Measurements from ENCODE around the gene MRPS16.
A peak's percentile ranks its signal among the peaks of the same experiment; 100 is the strongest.

Gene MRPS16

DNA sequence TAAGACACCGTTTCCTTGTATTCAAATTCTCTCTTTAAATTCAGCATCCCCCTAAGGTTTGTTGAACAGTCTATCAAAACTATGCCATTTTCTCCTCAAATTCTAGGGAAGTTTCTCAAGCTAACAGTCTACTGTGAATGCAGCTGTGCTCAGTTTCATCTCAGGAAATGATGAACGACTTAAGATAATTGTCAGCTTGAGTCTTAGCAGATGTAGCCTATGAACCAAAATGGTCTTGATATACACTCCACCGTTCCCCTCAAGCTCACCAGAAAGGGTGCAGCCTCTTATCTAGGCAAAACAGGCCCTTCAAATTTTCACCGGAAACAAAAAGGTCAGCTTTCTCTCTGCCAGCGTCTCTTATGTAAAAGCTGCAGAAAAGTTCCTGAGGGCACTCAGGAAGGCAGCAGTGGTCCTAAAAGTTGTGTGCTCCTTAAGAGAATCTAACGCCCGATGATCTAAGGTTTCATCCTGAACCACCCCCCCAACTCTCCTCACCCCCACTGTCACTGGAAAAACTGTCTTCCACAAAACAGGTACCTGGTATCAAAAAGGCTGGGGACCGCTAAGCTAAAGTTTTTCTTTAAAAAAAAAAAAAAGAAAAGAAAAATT is 7.5 kb downstream of the MRPS16 start:
- WGBS (ENCODE audit: insufficient coverage), result 16% methylated on average over 4 of the region's 8 CpGs
- Histone ChIP-seq H3K9me3 (ENCODE audit: control extremely low read depth in 1 of 5, control insufficient read depth in 4 of 5, insufficient read depth in 2 of 5, low read depth in 1 of 5, low read length in 4 of 5) (no peaks in the 10 kb centered on the region), H3K4me1 (ENCODE audit: control extremely low read depth in 1 of 4, control insufficient read depth in 4 of 4, insufficient read depth in 4 of 4, low read length in 3 of 4) (peaks cover 28 to 46% (median 39%) of the 10 kb centered on the region in 4 experiments), H3K27me3 (replicated peaks in 2 of 5; ENCODE audit: control insufficient read depth in 4 of 5, insufficient read depth in 5 of 5, low read length in 4 of 5) (no peaks in the 10 kb centered on the region), H3K36me3 (ENCODE audit: control insufficient read depth in 4 of 4, insufficient read depth in 4 of 4, low read length in 3 of 4) (peaks cover 6 to 65% (median 21%) of the 10 kb centered on the region in 4 experiments), H3K4me3 (ENCODE audit: control insufficient read depth in 1 of 7, extremely low read depth in 1 of 7, insufficient read depth in 4 of 7, low read depth in 2 of 7, low read length in 6 of 7) (peak overlapping the region in 5 of 7 experiments; percentile 39 to 97 (median 94)), H3K27ac (ENCODE audit: insufficient read depth in 1 of 2, low read depth in 1 of 2, low read length in 2 of 2, poor library complexity in 1 of 2, severe bottlenecking in 2 of 2) (peak overlapping the region; percentile 37 to 88)
- POLR2A ChIA-PET, result interaction anchor here (0.6 to 0.7 kb wide), 3 partner anchors 54 to 188 kb away, joined by 3 to 4 read pairs (median 3); no protein-coding TSS in a partner anchor
- DNase-seq, result peak; percentile 65 to 91 (median 84)
- CTCF ChIA-PET, result interaction anchor here (1.5 kb wide), 1 partner anchor 9 kb away, joined by 5 read pairs; no protein-coding TSS in a partner anchor

DNA sequence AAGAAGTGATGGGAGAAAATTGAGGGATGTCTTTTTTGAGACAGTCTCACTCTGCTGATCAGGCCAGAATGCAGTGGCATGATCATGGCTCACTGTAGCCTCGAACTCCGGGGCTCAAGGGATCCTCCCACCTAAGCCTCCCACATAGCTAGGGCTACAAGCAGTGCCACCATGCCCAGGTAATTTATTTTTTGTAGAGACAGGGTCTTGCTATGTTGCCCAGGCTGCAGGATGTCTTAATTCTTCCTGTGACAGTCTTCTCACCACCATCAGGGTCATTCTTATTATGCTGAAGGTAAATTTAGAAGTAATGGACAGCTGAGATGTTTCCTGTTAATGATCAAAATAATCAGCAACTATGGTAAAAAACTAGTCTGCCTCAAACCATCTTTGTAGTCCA is 12.5 kb downstream of the MRPS16 start:
- no peaks in the 10 kb centered on the region for H3K27me3 ChIP-seq (replicated peaks in 2 of 5; ENCODE audit: control insufficient read depth in 4 of 5, insufficient read depth in 5 of 5, low read length in 4 of 5)
- no peaks in the 10 kb centered on the region for H3K9me3 ChIP-seq (ENCODE audit: control extremely low read depth in 1 of 5, control insufficient read depth in 4 of 5, insufficient read depth in 2 of 5, low read depth in 1 of 5, low read length in 4 of 5)
- no peak overlapping the region for H3K4me3 ChIP-seq (ENCODE audit: control insufficient read depth in 1 of 7, extremely low read depth in 1 of 7, insufficient read depth in 4 of 7, low read depth in 2 of 7, low read length in 6 of 7)
- H3K36me3 ChIP-seq (ENCODE audit: control insufficient read depth in 4 of 4, insufficient read depth in 4 of 4, low read length in 3 of 4), result peaks cover 17 to 90% (median 36%) of the 10 kb centered on the region in 4 experiments
- 92% methylated on average over 2 of the region's 2 CpGs for WGBS (ENCODE audit: insufficient coverage)
- ChIA-PET CTCF (interaction anchor here (0.9 kb wide), 1 partner anchor 11 kb away, joined by 4 read pairs; no protein-coding TSS in a partner anchor), POLR2A (no interaction called here)
- no peak overlapping the region for H3K27ac ChIP-seq (ENCODE audit: insufficient read depth in 1 of 2, low read depth in 1 of 2, low read length in 2 of 2, poor library complexity in 1 of 2, severe bottlenecking in 2 of 2)
- peaks cover 14 to 19% (median 16%) of the 10 kb centered on the region in 4 experiments for H3K4me1 ChIP-seq (ENCODE audit: control extremely low read depth in 1 of 4, control insufficient read depth in 4 of 4, insufficient read depth in 4 of 4, low read length in 3 of 4)
- no peak for DNase-seq

DNA sequence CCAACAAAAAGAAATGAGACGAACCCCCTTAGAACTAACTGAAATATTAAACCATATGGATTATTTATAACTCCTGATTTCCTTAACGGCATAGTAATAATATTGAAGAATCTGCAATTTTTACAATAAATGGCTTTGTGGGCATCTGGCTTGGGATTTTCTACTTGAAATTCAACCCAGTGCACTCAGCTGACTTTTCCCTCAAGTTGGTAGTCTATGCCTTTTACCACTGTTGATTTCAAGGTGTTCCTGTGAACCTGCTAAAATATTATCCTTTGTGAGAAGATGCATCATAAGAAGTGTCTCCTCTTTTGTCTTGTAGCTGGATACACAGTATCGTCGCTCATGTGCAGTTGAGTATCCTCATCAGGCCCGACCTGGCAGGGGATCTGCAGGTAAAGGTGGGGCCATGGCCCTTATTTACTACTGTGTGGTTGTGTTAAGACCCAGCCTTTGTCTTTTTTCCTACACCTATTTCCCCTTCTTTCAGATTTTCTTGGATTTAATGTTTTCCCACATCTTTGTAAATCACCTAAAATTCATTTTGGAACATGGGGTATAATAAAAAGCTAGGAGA is 13.4 kb downstream of the MRPS16 start:
- 100% methylated on average over 2 of the region's 5 CpGs for WGBS (ENCODE audit: insufficient coverage)

DNA sequence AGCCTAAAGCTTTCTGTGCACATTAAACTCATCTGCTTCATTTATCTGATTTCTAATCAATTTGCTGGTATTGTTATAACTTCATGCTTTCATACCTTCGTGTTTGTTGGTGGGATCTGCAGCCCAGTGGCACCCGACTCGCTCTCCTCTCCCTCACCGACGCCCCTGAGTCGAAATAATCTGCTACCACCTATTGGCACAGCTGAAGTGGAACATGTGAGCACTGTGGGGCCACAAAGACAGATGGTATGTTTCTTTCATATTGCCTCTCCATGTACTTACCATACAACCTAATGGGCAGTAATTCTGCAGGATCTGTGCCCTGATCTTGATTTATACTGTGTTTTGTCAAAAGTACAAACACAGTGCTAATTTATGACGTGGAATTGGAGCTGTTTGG is 17.7 kb downstream of the MRPS16 start:
- CTCF ChIA-PET, result interaction anchor here (1.1 kb wide), 1 partner anchor 12 kb away, joined by 3 read pairs; the partner anchor contains the start of gene DNAJC9

More for the DNA sequence above, 13.4 kb downstream of the MRPS16 start:
- no peak for DNase-seq
- Histone ChIP-seq H3K36me3 (ENCODE audit: control insufficient read depth in 4 of 4, insufficient read depth in 4 of 4, low read length in 3 of 4) (peaks cover 20 to 89% (median 42%) of the 10 kb centered on the region in 4 experiments), H3K9me3 (ENCODE audit: control extremely low read depth in 1 of 5, control insufficient read depth in 4 of 5, insufficient read depth in 2 of 5, low read depth in 1 of 5, low read length in 4 of 5) (no peaks in the 10 kb centered on the region), H3K27ac (ENCODE audit: insufficient read depth in 1 of 2, low read depth in 1 of 2, low read length in 2 of 2, poor library complexity in 1 of 2, severe bottlenecking in 2 of 2) (no peak overlapping the region), H3K27me3 (replicated peaks in 2 of 5; ENCODE audit: control insufficient read depth in 4 of 5, insufficient read depth in 5 of 5, low read length in 4 of 5) (no peaks in the 10 kb centered on the region), H3K4me3 (ENCODE audit: control insufficient read depth in 1 of 7, extremely low read depth in 1 of 7, insufficient read depth in 4 of 7, low read depth in 2 of 7, low read length in 6 of 7) (no peak overlapping the region), H3K4me1 (ENCODE audit: control extremely low read depth in 1 of 4, control insufficient read depth in 4 of 4, insufficient read depth in 4 of 4, low read length in 3 of 4) (peaks cover 6 to 11% (median 10%) of the 10 kb centered on the region in 4 experiments)
- CTCF ChIA-PET, result interaction anchor here (1.0 kb wide), 1 partner anchor 25 kb away, joined by 3 read pairs; no protein-coding TSS in a partner anchor
- POLR2A ChIA-PET, result interaction anchor here (0.6 kb wide), 1 partner anchor 13 kb away, joined by 4 read pairs; the partner anchor contains the start of gene MRPS16

DNA sequence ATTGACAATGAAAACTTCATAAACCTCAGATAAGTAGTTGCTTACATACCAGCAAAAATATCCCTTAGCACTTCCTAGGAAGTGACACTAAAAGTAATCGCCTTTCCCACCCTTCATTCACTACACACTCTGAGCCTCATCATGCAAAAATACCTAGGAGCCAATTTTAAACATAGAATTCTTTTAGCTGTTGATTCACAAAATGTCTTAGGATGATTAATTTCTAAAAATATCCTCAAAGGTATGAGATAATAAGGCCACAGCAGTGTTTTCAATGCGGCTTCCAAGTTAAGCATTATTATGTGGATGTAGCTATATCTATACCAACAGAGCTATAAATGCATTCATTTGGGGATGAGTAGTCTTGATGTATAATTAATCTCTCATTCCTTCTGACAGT is 18.6 kb downstream of the MRPS16 start:
- no peak overlapping the region for H3K4me3 ChIP-seq (ENCODE audit: control insufficient read depth in 1 of 7, extremely low read depth in 1 of 7, insufficient read depth in 4 of 7, low read depth in 2 of 7, low read length in 6 of 7)
- CTCF ChIA-PET, result interaction anchor here (1.1 to 2.0 kb wide), 3 partner anchors 13 to 20 kb away, joined by 3 to 8 read pairs (median 8); partner anchors contain the start of genes DNAJC9 and MRPS16
- H3K36me3 ChIP-seq (ENCODE audit: control insufficient read depth in 4 of 4, insufficient read depth in 4 of 4, low read length in 3 of 4), result peaks cover 12 to 65% (median 33%) of the 10 kb centered on the region in 4 experiments
- no peak overlapping the region for H3K27ac ChIP-seq (ENCODE audit: insufficient read depth in 1 of 2, low read depth in 1 of 2, low read length in 2 of 2, poor library complexity in 1 of 2, severe bottlenecking in 2 of 2)
- WGBS (ENCODE audit: insufficient coverage), result 100% methylated on average over 1 of the region's 2 CpGs
- no peaks in the 10 kb centered on the region for H3K27me3 ChIP-seq (replicated peaks in 2 of 5; ENCODE audit: control insufficient read depth in 4 of 5, insufficient read depth in 5 of 5, low read length in 4 of 5)
- DNase-seq, result no peak
- H3K9me3 ChIP-seq (ENCODE audit: control extremely low read depth in 1 of 5, control insufficient read depth in 4 of 5, insufficient read depth in 2 of 5, low read depth in 1 of 5, low read length in 4 of 5), result no peaks in the 10 kb centered on the region
- peaks cover 0 to 17% (median 10%) of the 10 kb centered on the region in 4 experiments for H3K4me1 ChIP-seq (ENCODE audit: control extremely low read depth in 1 of 4, control insufficient read depth in 4 of 4, insufficient read depth in 4 of 4, low read length in 3 of 4)
- POLR2A ChIA-PET, result no interaction called here

More for the DNA sequence above, 17.7 kb downstream of the MRPS16 start:
- peaks cover 15 to 73% (median 40%) of the 10 kb centered on the region in 4 experiments for H3K36me3 ChIP-seq (ENCODE audit: control insufficient read depth in 4 of 4, insufficient read depth in 4 of 4, low read length in 3 of 4)
- no peaks in the 10 kb centered on the region for H3K27me3 ChIP-seq (replicated peaks in 2 of 5; ENCODE audit: control insufficient read depth in 4 of 5, insufficient read depth in 5 of 5, low read length in 4 of 5)
- 100% methylated on average over 1 of the region's 7 CpGs for WGBS (ENCODE audit: insufficient coverage)
- no peak for DNase-seq
- H3K4me3 ChIP-seq (ENCODE audit: control insufficient read depth in 1 of 7, extremely low read depth in 1 of 7, insufficient read depth in 4 of 7, low read depth in 2 of 7, low read length in 6 of 7), result no peak overlapping the region
- POLR2A ChIA-PET, result no interaction called here
- H3K27ac ChIP-seq (ENCODE audit: insufficient read depth in 1 of 2, low read depth in 1 of 2, low read length in 2 of 2, poor library complexity in 1 of 2, severe bottlenecking in 2 of 2), result no peak overlapping the region
- peaks cover 0 to 10% (median 5%) of the 10 kb centered on the region in 4 experiments for H3K4me1 ChIP-seq (ENCODE audit: control extremely low read depth in 1 of 4, control insufficient read depth in 4 of 4, insufficient read depth in 4 of 4, low read length in 3 of 4)
- no peaks in the 10 kb centered on the region for H3K9me3 ChIP-seq (ENCODE audit: control extremely low read depth in 1 of 5, control insufficient read depth in 4 of 5, insufficient read depth in 2 of 5, low read depth in 1 of 5, low read length in 4 of 5)

DNA sequence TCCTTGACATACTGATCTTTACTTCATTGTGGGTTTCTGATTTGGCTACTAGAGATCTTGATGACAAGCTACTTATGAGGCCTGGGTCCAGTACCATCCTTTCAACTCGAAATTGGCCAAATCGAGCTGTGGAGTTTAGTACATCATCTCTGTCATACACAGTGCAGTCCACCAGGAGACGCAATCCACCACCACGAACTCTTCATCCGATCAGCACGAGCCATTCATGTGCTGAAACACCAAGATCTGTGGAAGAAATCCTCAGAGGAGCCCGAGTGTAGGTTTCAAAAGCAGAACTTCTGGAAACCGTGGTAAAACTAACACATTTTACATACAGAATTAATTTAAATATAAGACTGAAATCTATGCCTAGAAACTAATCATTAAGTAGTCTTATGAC is 19.6 kb downstream of the MRPS16 start:
- DNase-seq, result peak; percentile 38 to 68 (median 66)
- no peaks in the 10 kb centered on the region for H3K9me3 ChIP-seq (ENCODE audit: control extremely low read depth in 1 of 5, control insufficient read depth in 4 of 5, insufficient read depth in 2 of 5, low read depth in 1 of 5, low read length in 4 of 5)
- H3K4me1 ChIP-seq (ENCODE audit: control extremely low read depth in 1 of 4, control insufficient read depth in 4 of 4, insufficient read depth in 4 of 4, low read length in 3 of 4), result peaks cover 0 to 24% (median 10%) of the 10 kb centered on the region in 4 experiments
- WGBS (ENCODE audit: insufficient coverage), result 97% methylated on average over 6 of the region's 8 CpGs
- no peak overlapping the region for H3K27ac ChIP-seq (ENCODE audit: insufficient read depth in 1 of 2, low read depth in 1 of 2, low read length in 2 of 2, poor library complexity in 1 of 2, severe bottlenecking in 2 of 2)
- ChIA-PET CTCF (interaction anchor here (0.9 to 2.0 kb wide), 5 partner anchors 11 to 31 kb away, joined by 3 to 8 read pairs (median 7); partner anchors contain the start of genes DNAJC9 and MRPS16), POLR2A (no interaction called here)
- H3K27me3 ChIP-seq (replicated peaks in 2 of 5; ENCODE audit: control insufficient read depth in 4 of 5, insufficient read depth in 5 of 5, low read length in 4 of 5), result no peaks in the 10 kb centered on the region
- H3K36me3 ChIP-seq (ENCODE audit: control insufficient read depth in 4 of 4, insufficient read depth in 4 of 4, low read length in 3 of 4), result peaks cover 14 to 57% (median 31%) of the 10 kb centered on the region in 4 experiments
- H3K4me3 ChIP-seq (ENCODE audit: control insufficient read depth in 1 of 7, extremely low read depth in 1 of 7, insufficient read depth in 4 of 7, low read depth in 2 of 7, low read length in 6 of 7), result no peak overlapping the region

All from common myeloid progenitor, CD34-positive (primary cell).